Fibroblast of skin of left quadriceps (primary cell): ENCODE data around the gene HMG20A.
A peak's percentile ranks its signal among the peaks of the same experiment; 100 is the strongest.

Experiments used
- DNase-seq, 2 experiments: peaks; one replicate each; pipeline ENCODE4 v3.0.0-alpha.2; 2013; ENCODE audit warnings: low read depth in 2 of 2

The HMG20A gene

DNA sequence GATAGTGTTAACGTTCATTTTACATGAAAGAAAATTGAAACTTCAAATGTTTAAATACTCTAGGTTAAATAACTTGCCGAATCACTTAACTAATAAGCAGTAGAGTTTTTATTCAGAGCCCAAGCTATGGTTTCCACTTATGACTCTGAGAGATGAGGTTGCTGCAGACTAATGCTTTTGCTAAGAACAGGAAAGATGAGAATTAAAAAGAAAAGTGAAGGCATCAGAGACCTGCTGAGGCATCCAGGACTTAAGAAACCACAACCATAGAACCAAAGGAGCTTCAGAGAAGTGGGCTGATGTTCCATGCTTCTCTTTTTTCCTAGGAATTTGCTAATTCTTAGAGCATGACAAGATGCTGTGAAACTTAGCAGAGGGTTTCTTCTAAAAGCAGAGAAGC lies 9.5 kb downstream of the HMG20A start:
- DNase-seq = no peak

DNA sequence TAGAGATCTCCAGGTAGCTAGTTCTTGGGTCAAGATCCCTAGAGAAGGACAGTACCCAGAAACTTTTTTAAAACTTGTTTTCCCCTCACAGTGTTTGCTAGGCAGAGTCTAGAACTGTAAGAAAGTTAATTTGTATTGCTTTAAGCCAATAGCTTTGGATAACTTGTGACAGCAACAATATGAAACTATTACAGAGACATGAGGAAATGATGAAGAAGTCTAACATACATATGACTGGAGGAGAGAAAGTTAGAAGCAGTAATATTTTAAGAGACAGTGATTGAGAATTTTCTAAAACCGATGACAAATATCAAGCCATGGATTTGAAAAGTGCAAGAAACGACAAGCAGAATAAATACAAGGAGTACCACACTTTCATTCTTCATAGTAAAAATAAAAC lies 10.0 kb downstream of the HMG20A start:
- no peak for DNase-seq

DNA sequence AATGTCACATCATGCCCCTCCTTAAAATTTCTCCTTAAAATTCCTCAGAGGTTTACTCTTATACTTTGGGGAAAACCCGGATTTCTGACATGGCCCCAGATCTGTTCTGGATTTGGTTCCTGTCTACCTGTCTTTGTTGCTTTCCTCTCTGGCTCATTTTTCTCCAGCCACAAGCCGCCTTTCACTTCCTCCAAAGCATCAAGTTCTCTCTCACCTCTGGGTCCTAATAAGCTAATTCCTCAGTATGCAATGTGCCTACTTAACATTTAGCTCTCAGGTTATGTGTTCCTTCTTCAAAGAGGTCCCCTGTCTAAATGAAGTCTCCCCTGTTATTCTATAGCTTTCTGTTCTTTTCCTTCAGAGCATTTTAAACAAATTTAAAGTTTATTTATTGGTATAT lies 16.1 kb downstream of the HMG20A start:
- no peak for DNase-seq

DNA sequence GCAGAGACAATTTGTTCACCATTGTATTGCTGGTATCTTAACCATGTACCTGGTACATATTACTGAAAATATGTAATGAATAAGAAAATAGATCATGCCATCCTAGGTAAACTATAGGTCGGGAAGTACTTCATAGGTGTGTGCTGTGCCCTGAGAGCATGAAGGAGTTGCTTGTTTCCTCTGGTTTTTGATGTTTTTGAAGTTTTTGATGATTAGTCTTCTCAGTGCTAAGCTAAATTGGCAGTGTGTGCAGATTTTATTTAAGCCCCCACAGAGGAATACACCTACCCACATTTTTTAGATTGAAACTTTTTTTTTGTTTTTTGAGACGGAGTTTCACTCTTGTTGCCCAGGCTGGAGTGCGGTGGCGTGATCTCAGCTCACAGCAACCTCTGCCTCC lies 16.6 kb downstream of the HMG20A start:
- no peak for DNase-seq

DNA sequence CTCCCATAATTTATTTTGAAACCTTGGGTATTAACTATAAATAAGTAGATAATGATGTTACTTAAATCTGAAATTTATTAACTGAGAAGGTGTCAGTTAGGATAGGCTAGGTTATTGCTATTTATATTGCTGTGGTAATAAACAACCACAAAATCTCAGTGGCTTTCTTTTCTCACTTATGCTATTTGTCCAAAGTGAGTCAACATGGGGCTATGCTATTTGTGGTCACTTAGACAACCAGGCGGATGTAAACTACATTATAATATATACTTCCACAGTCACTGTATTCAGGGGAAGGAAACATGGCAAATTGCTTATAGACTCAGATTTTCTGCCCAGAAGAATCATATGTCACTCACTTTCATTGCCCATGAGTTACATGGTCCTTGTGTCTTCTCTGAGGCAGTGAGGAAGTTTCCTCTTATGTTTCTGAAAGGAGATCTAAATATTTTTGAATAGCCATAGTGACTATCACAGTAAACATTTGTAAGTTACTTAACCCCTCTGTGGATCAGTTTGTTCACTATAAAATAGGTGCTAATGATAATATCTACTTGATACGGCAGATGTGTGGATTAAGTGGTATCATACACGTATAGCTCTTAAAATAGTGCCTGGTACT lies 19.8 kb downstream of the HMG20A start:
- DNase-seq = no peak

DNA sequence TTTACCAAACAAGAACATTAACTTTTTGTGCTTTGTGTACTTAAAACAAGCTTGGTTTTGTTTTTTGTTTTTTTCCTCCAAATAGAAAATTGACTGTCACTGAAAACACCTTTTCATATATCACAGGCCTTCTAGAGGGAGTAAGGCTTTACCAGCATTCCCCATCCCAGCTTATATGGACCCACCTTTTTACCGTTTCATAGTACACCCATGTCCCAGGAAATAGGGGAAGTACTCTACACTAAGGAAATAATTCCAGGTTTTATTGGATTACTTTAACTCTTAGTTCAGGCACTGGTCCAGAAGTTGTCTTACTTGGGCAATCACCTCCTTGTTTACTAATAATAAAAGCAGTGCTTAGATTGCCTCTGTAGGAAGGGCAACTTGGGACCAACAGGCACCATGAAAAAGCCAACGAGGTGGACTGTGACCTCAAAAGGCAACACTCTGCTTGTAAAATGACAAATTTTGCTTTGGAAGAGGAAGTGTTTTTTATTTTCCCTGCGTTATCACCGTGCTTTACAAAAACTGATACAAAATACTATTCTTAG lies 26.2 kb downstream of the HMG20A start:
- DNase-seq = no peak

DNA sequence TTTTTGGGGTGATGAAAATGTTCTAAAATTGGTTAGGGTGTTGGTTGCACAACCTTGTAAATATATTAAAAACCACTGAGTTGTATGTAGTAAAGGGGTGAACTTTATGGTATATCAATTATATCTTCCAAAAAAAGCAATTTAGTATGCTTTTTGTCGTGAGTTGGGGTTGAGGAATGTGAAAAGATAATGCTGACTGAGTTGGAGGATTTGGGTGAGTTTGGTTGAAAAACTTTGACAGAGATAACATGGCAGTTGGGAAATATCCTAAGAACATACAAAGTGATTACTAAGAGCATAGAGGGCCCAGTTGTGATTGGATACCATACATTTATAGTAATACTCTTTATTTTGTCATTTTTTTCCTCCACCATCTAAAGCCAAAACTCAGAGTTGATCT lies 33.6 kb downstream of the HMG20A start:
- DNase-seq = no peak

DNA sequence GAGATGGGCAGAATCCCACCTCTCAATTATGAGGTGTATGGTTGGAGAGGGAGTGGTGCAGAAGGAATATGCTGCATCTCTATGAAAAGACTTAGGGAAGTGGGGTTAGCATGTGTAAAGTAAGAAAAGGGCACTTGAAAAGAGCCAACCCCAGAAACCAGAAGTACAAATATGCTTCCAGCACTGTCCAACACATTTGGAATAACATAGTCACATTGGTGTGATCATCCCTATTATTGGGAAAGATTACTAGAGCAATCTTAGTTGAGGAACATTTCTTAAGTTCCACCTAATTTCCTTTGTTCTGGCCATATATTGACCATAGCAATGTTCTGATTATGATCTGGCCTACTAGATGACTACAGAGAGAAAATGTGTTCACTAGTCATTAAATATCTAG lies 34.3 kb downstream of the HMG20A start:
- DNase-seq = no peak

DNA sequence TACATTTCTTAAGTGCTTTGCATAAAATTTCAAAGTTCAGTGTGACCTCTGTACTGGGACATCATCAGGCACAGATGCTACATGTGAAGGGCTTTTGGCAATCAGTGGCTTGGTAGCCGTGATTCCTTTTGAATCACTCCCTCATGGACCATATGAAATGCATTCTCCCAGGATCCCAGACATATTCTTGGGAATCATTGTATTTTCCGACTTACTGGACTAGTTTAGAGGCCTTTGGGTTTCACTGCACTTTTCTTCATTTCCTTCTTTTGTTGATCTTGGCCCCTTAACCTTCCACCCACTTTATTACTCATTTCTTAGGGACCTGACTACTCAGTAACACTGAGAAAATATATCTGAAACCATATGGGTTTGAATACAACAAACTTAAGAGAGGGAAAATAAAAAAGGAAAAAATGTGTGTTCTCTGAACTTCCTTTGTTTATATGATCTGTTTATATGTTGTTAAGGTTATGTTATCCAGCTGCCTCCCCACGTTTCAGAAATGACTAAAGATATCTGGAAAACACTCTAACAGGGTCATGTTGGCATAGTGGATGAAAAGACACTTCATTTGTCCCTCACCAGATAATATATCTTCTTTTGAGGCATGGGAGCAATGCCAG lies 35.1 kb downstream of the HMG20A start:
- DNase-seq = peak; percentile 27 to 32

DNA sequence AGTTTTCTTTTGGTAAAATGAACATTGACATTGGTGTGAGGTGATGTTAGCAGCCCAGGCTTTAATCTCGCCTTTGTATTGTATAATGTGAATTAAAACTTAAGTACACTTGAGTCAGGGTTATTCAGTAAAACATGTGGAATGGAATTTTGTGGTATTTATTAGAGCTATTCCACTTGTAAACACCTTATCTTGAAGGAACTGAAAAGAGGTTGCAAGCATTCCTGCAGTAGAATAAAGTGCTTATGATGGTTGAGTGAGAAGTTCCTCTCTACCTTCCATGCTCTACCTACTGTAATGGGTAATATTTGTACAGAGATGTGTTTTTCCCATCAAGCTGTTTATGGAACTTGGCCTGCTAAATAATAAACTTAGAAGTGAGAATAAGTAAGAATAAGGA lies 36.1 kb downstream of the HMG20A start:
- DNase-seq = no peak

DNA sequence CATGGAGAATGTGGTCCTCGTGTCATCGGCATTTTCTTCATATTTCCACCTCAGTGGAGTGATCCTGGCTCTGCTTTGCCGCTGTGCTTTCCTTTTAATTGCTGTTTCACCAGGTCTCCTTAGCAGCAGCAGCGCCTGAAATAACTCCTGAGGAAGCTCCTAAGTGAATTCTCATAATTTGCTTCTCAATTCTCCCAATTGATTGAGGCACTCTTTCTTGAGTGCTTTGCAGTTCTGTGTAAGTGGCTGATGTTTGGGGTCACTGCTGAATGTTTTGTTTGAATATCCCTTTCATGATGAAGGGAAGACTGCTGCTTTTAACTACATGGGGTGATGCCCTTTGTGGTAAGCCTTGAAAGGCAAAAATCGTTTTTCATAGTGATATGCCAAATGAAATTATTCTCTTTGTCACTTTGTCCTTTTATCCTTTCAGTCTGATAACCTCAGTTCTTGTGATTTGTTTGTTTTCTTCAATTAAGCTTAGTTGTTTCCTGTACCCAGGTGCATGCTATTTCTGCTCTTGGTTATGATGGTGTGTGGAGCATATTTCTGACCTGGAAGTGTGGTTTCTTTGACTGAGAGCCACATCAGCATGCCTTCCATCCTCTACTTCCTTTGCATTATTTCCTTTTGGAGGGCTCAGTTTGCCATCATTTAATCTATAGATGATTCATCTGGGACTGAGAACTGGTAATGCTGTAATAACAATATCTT lies 36.7 kb downstream of the HMG20A start:
- DNase-seq = no peak

DNA sequence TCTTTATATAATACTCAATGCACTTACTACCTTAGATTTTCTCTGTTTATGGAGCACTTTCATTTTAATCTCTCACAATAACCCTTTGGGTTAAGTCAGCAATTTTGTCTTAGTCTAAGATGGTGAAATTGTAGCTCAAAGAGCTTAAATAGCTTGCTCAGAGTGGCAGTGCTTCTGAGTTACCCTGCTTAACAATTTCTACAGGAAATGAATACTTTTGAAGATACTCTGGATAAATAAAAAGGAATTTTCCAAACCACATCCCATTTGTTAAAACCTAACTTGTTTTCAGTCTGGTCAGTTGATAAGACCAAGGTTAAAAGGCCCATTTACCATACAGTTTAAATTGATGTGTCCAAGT lies 37.2 kb downstream of the HMG20A start:
- DNase-seq = no peak

DNA sequence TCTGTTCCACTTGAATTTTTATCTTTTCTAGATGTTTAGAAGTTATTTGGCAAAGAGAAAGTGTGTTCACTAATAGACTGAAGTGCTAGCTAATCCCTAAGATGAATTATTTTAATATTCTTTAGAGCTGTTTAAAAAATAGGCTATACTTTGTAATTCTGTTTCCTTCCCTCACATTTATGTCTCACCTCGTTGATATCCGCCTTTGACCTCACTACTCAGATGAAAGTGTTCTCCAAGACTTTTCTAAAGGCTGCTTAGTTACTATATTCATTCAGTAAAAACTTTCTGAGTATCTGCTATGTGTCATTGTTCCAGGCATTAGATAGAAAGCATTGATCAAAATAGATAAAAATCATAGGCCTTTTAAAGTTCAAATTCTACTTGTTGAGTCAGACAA lies 38.3 kb downstream of the HMG20A start:
- DNase-seq = no peak

DNA sequence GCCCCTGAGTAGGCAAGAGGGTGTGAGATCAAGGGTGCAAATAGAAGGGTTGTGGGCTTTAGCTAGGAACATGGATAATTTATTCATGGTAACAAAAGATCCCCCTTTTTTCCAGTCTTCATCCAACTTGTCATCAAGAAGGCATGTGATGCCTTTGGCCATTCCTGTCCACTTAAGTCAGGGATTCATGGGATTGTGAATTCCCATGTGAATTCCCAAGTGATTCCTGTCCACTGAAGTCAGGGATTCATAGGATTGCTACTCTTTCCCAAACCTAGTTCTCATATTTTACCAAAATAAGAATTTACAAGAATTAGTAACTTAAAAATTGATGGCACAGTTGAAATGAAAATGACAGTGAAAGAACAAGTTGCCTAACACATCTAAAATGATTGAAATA lies 40.8 kb downstream of the HMG20A start:
- no peak for DNase-seq

DNA sequence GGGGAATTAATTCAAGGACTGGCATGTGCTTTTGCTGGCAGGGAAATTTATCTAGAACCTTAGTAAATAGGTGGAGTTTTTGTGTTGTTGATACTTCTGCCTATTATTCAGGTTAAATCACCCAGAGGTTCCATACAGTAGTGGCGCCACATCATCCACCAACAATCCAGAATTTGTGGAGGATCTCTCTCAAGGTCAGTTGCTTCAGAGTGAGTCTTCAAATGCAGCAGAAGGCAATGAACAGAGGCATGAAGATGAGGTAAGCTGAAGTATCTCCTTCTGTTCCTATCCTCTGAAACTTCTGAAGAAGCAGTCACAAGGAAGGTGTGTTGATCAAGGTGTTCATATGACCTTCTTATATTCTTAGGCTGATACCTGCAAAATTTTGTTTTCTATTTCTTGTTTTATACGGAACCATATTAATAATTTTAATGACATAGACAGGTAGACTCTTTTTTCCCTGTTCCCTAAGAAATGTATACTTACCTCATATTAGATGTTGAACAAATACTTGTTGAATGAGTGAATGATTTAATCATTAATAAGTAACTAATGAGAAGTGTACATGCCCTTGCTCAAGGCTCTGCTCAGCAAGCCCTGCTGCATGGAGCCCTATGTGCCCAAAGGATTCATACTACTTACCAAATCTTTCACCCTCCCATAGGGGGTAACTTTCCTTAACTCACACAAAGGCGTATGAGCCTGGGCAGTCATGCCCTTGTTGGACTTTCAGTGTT lies 43.6 kb downstream of the HMG20A start:
- no peak for DNase-seq

DNA sequence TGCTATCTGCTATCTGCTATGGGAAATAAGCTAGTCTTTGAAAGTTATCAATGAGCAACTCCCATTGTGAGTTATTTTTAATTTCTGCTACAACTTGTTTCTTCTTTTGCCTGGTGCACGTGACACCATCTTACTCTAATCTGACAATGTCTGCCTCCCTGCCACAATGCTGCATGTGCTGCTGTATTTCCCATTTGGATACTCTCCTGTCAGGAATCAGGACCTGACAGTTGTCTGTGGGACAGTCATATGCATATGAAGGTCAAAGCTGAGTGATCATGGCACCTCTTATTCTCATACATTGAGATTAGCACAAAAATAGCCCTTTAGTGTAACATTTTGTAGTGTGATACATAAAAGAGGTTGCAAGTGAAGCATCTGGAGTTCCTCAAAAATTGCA lies 45.8 kb downstream of the HMG20A start:
- DNase-seq = no peak

DNA sequence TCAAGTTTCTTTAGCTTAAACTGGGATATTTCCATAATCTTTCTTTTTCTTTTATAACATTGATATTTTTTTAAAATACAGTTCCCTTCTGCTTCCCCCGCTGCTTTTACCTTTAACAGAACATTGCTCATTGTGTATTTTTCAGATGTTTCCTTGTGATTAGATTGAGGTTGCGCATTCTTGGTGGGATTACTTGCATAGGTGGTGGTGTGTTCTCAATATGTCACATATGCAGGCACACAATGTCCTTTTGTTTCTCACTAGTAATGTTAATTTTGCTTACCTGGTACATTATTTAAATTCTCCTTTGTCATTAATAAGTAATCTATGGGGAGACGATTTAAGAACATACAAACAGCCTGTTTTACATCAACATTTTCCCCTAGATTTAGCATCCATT lies 48.2 kb downstream of the HMG20A start:
- DNase-seq = no peak

DNA sequence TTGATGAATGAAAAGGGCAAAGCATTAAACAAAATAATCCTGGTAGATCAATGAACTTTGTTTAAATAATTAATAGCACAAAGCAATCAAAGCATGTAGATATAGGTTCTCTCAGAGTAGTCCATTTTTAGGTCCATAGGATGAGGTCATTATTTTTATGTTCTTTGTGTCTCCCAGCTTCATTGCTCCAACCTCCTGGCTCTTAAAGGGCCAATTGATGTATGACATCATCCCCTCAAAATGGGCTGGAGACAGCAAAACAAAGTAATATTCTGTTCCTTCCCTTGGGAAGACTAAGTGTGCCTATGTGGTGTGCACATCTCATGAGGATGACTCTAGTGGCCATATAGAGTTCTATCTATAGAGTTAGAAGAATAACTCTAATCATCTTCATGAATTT lies 49.5 kb downstream of the HMG20A start:
- no peak for DNase-seq

DNA sequence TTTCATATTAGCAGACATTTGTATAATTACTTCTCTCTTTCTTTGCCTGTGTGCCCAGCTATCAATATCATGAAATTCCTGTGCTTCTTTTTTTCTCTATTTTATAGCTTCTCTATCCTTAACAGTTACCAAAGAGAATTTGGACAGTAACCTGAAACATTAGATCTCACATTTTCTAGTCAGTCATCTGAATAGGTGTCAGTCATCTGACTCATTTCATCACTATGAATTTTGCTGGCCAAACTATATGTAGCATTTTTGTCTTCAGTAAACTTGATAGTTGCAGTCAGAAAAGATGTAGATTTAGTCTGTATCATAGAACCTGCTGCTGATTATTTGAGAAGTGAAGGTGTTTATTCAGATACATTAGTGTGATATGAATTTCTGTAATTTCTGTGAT lies 52.6 kb downstream of the HMG20A start:
- DNase-seq = no peak

DNA sequence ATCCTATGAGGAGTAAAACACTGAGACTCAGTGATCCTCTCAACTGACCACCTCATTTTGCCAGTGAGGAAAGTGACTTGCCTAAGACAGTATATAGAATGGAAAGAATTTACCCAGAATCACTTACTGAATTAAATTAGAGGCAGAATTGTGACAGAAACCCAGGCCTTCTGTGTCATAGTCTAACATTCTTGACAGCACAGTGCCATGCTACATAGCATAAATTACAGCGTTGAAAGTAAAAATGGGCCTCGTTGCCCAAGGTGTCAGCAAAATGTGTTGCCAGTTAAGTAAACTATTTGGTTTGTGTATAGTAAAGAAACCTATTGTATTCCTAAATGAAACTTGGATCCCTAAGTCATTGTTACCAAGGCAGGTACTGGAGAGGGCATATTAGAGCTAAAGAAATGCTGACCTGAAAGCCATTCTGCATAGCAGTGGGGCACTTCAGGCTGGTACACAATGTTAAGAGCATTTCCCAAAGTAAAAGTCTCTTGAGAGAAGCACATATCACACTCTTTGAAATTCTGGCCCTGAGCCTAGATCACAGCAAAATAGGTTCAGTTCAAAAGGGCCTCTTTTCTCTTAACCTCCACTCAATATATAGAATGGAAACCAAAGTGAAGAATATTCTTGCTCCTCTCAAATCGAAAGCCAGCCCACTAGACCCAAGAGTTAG lies 53.8 kb downstream of the HMG20A start:
- DNase-seq = no peak

DNA sequence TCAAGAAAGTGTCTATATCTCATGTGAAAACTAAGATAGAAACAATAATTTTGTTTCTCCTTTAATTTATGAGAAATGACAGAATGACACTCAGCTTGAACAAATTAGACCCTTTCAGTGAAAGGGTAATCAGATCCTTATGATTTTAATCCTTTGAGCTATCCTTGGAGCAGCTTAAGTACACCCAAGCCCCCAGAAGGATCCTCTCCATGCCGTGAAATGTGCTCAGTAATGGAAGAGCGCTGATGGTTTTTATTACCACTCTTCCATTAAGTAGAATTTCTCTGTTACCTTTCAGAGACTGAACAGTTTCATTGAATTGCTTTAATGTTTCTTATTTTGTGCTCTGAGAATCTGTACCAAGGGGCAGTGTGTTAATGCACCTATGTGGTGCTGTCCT lies 54.3 kb downstream of the HMG20A start:
- no peak for DNase-seq

DNA sequence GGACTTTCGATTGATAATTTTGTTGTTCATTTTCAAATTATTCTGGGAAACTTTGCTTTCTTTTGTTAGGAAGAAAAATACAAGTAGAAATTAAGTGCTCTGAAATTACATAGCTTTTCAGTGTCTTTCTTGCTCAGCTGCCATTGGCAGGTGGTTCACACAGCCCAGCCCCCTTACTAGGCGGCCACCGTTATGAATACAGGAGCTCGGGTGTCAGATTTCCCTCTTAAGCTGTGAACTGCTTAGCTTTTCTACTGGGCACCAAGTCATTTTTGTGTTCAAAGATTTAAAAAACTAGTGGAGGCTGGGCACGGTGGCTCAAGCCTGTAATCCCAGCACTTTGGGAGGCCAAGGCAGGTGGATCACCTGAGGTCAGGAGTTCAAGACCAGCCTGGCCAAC lies 55.2 kb downstream of the HMG20A start:
- DNase-seq = no peak
